Measurements from ENCODE around the gene SYNJ2.

SYNJ2 gene

GRCh38 chr6:158015188-158015506 lies 33.5 kb downstream of the SYNJ2 start:
- DNase-seq, result no peak

- no peak for DNase-seq
Measured at GRCh38 chr6:158016571-158017383, 35.1 kb downstream of the SYNJ2 start.

- DNase-seq, result no peak
Measured at GRCh38 chr6:158017621-158018040, 36.0 kb downstream of the SYNJ2 start.

- DNase-seq, result no peak
Measured at GRCh38 chr6:158018041-158018771, 36.5 kb downstream of the SYNJ2 start.

GRCh38 chr6:158018851-158019361 lies 37.2 kb downstream of the SYNJ2 start:
- no peak for DNase-seq

- no peak for DNase-seq
Measured at GRCh38 chr6:158019416-158019815, 37.8 kb downstream of the SYNJ2 start.

GRCh38 chr6:158020272-158020711 lies 38.6 kb downstream of the SYNJ2 start:
- DNase-seq, result no peak

GRCh38 chr6:158020811-158021210 lies 39.1 kb downstream of the SYNJ2 start:
- no peak for DNase-seq

GRCh38 chr6:158021376-158021775 lies 39.7 kb downstream of the SYNJ2 start:
- DNase-seq, result no peak

- no peak for DNase-seq
Measured at GRCh38 chr6:158021814-158022748, 40.4 kb downstream of the SYNJ2 start.

- no peak for DNase-seq
Measured at GRCh38 chr6:158022749-158023596, 41.3 kb downstream of the SYNJ2 start.

- DNase-seq, result no peak
Measured at GRCh38 chr6:158023597-158023939, 41.9 kb downstream of the SYNJ2 start.

GRCh38 chr6:158024566-158025297 lies 43.1 kb downstream of the SYNJ2 start:
- no peak for DNase-seq

GRCh38 chr6:158026054-158026900 lies 44.6 kb downstream of the SYNJ2 start:
- peak; percentile 98 for DNase-seq

GRCh38 chr6:158026901-158027589 lies 45.4 kb downstream of the SYNJ2 start:
- no peak for DNase-seq

GRCh38 chr6:158027590-158028285 lies 46.1 kb downstream of the SYNJ2 start:
- DNase-seq, result no peak

GRCh38 chr6:158028421-158028820 lies 46.8 kb downstream of the SYNJ2 start:
- DNase-seq, result no peak

GRCh38 chr6:158028876-158029275 lies 47.2 kb downstream of the SYNJ2 start:
- DNase-seq, result no peak

- DNase-seq, result peak; percentile 79
Measured at GRCh38 chr6:158029668-158030230, 48.1 kb downstream of the SYNJ2 start.

All from inflammatory macrophage treated with lipopolysaccharide for 4 hours (primary cell).